GM18870 (cell line): ENCODE data around the gene C1GALT1C1.
"Not testable (repeated sequence)": the region's sequence is repeated elsewhere in the genome, so short reads cannot be mapped to it uniquely, and the experiment has no call there.

Source experiments
- ATAC-seq: cut with Tn5 transposase; IDR thresholded peaks from one replicate; pipeline ENCODE4 v1.9.1; 2021; ENCODE audit warnings: moderate library complexity; ENCODE audit not compliant: unreplicated experiment

The C1GALT1C1 gene

DNA sequence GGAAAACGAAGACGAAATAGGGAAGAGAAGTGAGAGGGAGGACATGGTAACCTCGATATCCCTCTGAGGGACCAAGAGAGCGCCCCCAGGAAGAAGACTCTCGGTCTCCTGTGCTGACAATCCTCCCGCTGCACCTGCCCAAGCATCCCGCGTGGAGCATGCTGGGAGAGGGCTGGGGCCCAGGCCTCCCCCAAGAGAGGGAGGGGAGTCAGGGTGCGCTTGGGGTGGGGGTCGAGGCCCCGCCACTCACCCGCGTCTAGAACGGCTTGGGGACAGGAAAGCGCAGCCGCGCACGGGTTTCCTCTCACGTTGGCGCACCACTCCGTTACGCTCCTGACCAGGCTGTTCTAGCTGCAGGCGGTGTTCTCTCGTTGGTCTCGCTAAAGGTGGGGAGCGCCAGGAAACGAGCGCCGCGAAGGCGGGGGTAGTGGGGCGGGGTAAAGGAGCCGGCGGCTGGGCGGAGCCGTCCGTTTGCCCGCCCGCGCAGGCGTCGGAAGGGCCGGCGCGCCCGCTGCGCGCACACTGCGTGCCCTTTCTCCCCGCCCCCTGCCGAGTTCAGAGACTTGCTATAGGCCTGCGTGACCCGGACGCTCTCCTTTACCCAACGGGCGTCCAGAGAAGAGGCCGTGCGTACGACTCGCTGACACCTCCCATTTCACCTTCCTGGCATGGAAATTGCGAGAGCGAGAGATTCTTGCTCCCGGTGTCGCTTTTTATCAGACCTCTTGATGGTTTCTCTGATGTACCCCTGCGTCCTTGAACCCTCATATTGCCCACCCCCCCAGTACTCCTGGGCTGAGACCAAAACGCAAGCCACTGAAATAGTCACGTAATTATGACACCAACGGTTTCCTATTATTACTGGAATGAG is at the start of gene C1GALT1C1:
Gene C1GALT1C1 (minus strand): TSS at position 388 of the 871 bp plus-strand sequence. CDS start 2,888 bp downstream, outside the sequence.
- ATAC-seq = peak; percentile 91

DNA sequence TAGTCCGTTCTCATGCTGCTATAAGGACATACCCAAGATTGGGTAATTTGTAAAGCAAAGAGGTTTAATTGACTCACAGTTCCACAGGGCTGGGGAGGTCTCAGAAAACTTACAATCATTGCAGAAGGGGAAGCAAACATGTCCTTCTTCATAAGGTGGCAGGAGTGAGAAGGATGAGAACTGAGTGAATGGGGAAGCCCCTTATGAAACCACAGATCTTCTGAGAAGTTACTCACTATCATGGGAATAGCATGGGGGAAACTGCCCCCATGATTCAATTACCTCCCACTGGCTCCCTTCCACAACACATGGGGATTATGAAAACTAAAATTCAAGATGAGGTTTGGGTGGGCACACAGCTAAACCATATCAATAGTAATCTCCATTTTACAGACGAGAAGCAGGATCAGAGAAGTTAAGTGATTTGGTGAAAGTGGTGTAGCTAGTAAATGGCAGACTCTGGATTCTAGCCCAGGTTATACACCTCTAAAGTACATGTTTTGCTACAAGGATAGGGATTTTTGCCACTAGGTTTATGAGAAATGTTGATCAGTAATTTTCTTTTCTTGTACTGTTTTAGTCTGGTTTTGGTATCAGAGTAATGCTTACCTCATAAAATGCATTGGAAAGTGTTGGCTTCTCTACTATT is 47.3 kb upstream of the C1GALT1C1 start:
- no peak for ATAC-seq

DNA sequence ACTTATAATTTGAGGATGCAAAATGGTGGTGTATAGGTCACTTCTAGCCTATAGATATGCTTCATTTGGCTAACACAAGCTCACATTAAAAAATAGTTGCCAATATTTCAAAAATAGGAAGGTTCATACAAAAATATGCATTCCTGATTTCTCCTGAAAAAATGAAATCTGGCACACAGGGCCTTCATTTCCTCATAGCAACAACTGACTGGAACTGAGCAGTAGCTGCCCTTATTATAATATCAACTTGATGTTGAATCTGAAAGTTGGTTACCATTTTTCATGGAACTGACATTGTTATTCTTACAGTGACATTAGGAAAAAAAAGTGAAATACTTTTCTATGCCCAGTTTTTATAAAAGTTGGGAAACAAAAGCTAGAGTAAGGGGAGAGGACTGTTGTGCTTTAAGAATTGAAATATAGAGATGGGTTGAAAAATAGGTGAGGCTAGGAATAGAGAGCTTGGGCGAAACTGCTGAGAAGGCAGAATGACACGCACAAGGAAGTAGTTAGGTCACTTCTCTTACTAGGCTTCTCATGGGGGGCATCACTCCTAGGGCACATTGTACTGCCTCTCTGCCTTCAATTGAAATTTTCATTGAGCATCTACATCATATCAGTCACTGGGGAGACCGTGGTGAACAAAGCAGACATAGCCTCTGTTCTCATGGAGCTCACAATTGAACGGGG is 43.1 kb upstream of the C1GALT1C1 start:
- no peak for ATAC-seq

GRCh38 chrX:120672389-120672788 is 42.5 kb upstream of the C1GALT1C1 start:
- ATAC-seq = no peak

GRCh38 chrX:120671963-120672362 is 42.1 kb upstream of the C1GALT1C1 start:
- ATAC-seq = no peak

- no peak for ATAC-seq
These were observed 38.5 kb upstream of the C1GALT1C1 start for GRCh38 chrX:120668357-120668756.

DNA sequence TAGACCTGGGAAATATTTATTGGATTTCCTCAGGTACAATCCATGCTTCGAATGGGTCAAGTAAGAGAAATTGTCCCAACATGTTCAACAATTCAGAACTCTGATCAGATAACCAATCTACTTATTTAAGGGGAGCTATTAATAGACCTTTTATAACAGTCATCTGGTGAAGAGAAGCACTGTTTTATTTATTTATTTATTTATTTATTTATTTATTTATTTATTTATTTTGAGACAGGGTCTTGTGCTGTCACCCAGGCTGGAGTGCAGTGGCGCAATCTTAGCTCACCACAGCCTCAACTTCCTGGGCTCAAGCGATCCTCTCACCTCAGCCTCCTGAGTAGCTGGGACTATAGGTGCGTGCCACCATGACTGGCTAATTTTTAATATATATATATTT is 34.7 kb upstream of the C1GALT1C1 start:
- not testable (repeated sequence) for ATAC-seq

DNA sequence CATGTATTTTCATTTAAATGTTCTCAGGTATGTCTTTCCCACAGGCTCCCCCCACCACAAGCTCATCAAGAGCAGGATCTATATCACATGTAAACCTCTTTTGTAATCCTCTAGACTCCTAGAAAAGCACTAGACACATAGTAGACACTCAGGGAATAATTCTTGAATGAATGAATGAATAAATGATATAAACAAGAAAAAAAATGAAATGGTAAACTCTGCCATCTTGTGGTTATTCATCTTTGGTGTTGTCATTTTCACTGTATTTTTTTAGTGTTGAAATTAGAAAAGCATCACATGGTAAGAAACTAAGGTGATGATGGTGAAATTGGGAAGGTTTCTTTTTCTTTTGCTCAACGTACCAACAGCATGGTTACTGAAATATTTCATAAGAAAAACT is 34.2 kb upstream of the C1GALT1C1 start:
- ATAC-seq = no peak

GRCh38 chrX:120662662-120663061 is 32.8 kb upstream of the C1GALT1C1 start:
- no peak for ATAC-seq

GRCh38 chrX:120660637-120661036 is 30.8 kb upstream of the C1GALT1C1 start:
- ATAC-seq = no peak

GRCh38 chrX:120653000-120653399 is 23.1 kb upstream of the C1GALT1C1 start:
- no peak for ATAC-seq

DNA sequence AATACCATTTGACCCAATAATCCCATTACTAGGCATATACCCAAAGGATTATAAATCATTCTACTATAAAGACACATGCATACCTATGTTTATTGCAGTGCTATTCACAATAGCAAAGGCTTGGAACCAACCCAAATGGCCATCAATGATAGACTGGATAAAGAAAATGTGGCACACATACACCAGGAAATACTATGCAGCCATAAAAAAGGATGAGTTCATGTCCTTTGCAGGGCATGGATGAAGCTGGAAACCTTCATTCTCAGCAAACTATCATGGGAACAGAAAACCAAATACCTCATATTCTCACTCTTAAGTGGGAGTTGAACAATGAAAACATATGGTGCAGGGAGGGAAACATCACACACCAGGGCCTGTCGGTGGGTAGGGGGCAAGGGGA is 22.4 kb upstream of the C1GALT1C1 start:
- ATAC-seq = not testable (repeated sequence)

- ATAC-seq = no peak
These were observed 17.3 kb upstream of the C1GALT1C1 start for GRCh38 chrX:120647127-120647526.

- no peak for ATAC-seq
These were observed 13.0 kb upstream of the C1GALT1C1 start for GRCh38 chrX:120642871-120643270.

- ATAC-seq = no peak
These were observed 8.8 kb upstream of the C1GALT1C1 start for GRCh38 chrX:120638619-120639018.

- no peak for ATAC-seq
These were observed 4.5 kb downstream of the C1GALT1C1 start for GRCh38 chrX:120625371-120625770.

GRCh38 chrX:120617996-120618630 is 11.7 kb downstream of the C1GALT1C1 start:
- ATAC-seq = no peak

DNA sequence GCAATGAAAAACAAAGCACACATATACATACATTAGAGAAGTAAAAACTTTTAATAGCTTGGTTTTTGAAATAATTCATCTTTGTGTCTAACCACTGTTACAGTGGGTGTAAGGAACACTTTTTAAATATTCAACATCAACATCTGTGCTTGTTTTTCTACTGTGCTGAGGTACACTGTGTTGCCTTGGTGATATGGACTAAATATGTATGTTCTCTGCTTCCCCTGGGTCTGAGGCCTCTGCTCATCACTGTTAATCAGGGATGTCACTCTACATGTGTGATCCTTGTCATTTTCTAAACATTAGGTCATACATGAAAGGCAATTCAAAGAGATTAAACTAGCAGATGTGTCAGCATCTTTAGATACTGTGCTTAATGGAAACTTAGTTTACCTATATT is 15.0 kb downstream of the C1GALT1C1 start:
- ATAC-seq = no peak

DNA sequence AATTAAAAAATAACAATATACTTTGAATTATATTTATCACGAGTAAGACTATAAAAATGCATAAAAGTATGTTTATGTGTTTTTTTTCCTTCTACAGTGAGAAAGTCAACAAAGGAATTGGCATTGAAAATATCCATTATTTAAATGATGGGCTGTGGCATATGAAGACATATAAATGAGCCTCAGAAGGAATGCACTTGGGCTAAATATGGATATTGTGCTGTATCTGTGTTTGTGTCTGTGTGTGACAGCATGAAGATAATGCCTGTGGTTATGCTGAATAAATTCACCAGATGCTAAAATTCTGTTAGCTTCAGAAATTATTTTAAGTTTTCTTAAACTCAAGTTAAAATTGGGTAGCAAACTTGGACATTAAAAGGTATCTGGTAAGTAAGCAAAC is 17.8 kb downstream of the C1GALT1C1 start:
- ATAC-seq = no peak

- ATAC-seq = no peak
These were observed 25.5 kb downstream of the C1GALT1C1 start for GRCh38 chrX:120604361-120604782.

DNA sequence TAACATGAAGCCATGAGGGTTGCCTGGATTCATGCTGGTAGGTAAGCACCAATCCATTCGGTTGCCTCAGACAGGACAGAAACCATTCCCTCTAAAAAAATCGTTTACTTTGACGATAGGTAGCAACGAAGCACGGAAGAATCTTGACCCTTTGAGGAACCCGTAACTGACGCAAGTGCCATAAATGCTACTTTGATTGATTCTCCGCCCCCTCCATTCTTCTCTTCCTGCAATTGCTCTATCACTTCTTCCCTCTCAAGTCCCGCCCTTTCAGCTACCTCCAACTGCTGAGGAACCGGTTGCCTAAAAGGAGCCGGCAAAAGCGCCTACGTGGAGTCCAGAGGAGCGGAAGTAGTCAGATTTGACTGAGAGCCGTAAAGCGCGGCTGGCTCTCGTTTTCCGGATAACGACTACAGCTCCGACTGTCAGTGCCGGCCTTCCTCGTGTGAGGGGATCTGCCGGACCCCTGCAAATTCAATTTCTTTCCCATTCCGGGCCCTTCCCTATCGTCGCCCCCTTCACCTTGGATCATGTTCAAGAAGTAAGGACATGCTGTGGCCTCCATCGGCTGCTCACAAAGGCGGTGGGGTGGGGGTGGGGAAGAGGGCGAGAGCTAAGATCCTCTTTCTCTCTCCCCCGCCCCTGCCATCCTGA is 26.0 kb downstream of the C1GALT1C1 start, which contains the start of gene MCTS1:
Gene MCTS1 (plus strand): TSS at position 395 of the 654 bp plus-strand sequence. CDS start 136 bp downstream, at position 531.
- ATAC-seq = peak; percentile 90
